ENCODE measurements around the gene LRRC27.

The LRRC27 gene

GRCh38 chr10:132296666-132297443 lies 35.1 kb upstream of the LRRC27 start:
- no peak for TF ChIP-seq CTCF (IDR thresholded peaks at IDR 0.05; ENCODE audit: low read depth, low read length)
- Histone ChIP-seq H3K4me3 (ENCODE audit: low read depth, low read length) (no peak overlapping the region), H3K36me3 (no peaks in the 10 kb centered on the region), H3K4me1 (no peaks in the 10 kb centered on the region), H3K9me3 (no peaks in the 10 kb centered on the region), H3K27me3 (no peaks in the 10 kb centered on the region)
- no peak for DNase-seq

GRCh38 chr10:132297526-132297925 lies 34.5 kb upstream of the LRRC27 start:
- Histone ChIP-seq H3K27me3 (no peaks in the 10 kb centered on the region), H3K4me3 (ENCODE audit: low read depth, low read length) (no peak overlapping the region), H3K36me3 (no peaks in the 10 kb centered on the region), H3K4me1 (no peaks in the 10 kb centered on the region), H3K9me3 (no peaks in the 10 kb centered on the region)
- TF ChIP-seq CTCF (IDR thresholded peaks at IDR 0.05; ENCODE audit: low read depth, low read length) = no peak
- no peak for DNase-seq

DNA sequence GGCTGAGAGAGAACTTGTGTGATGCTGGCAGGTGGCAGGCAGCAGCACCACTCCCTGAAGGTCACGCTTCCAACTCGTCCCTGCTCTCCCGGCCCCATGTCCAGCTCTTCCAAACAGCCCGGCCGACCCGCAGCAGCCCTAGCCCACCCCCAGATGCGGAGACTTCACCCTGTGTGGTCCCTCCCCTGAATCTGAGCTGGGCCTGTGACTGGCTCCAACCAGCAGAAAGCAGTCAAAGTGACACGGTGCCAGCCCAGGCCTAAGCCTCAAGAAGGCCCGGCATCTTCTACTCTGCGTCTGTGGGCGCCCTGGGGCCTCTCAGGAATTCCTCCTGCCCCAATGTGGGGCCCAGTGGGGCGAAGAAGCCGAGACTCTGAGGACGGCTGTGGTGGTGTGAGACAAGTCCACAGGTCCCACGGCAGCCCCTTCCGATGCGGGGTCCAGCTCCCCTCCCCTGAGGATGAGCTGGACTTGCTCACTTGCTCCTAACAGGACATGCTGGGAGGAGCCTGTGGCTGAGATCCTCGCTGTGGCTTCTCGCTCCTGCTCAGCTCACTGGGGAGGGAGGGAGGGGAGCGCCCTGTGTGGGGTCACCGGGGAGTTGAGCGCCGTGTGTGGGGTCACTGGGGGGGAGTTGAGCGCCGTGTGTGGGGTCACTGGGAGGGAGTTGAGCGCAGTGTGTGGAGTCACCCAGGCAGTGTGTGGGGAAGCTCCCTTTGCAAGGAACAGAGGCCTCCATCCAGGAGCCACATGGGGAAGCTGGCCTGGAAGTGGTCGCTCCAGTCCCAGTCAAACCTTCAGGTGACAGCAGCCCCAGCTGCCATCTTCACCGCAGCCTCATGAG lies 33.7 kb upstream of the LRRC27 start:
- Histone ChIP-seq H3K36me3 (no peaks in the 10 kb centered on the region), H3K4me3 (ENCODE audit: low read depth, low read length) (no peak overlapping the region), H3K9me3 (no peaks in the 10 kb centered on the region), H3K27me3 (no peaks in the 10 kb centered on the region), H3K4me1 (no peaks in the 10 kb centered on the region)
- no peak for TF ChIP-seq CTCF (IDR thresholded peaks at IDR 0.05; ENCODE audit: low read depth, low read length)
- no peak for DNase-seq

DNA sequence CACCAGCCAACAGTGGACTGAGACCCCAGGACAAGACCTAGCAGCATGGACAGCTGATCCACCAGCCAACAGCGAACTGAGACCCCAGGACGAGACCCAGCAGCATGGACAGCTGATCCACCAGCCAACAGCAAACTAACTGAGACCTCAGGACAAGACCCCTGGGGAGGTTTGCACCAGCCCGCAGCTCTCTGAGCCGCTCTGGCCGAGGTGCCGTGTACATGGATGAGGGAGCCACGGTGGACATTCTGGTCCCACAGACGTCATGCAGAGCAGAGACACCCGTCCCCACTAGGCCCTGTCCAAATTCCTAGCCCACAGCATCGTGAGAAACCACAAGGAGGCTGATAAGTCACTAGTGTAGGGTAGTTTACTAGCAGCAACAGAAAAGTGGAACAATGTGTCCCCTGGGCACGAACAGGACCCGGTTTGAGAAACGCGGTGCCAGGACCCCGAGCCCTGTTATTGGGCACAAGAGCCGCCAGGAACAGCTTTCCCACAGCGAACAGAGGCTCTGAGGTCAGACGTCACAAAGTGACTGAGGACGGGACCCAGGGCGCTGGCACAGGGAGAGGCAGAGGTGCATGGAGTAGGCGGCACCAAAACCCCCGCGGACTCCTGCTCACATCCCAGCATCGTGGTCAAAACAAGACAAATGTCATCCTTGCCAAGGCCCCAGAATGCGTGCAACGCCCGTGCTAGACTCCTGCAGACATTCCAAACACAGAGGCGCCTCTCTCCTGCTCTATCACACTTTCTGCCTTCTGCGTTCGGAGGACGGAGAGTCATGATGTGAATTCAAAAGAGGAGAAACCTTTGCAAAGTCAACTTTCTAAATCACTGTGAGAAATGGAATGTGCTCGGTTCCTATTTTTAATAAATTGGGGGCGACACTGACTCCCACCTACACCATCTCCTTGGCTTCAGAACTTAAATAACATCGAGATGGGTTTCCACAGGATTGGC lies 32.3 kb upstream of the LRRC27 start:
- TF ChIP-seq CTCF (IDR thresholded peaks at IDR 0.05; ENCODE audit: low read depth, low read length) = no peak
- Histone ChIP-seq H3K4me3 (ENCODE audit: low read depth, low read length) (no peak overlapping the region), H3K9me3 (no peaks in the 10 kb centered on the region), H3K27me3 (no peaks in the 10 kb centered on the region), H3K4me1 (no peaks in the 10 kb centered on the region), H3K36me3 (no peaks in the 10 kb centered on the region)
- no peak for DNase-seq

- Histone ChIP-seq H3K27me3 (no peaks in the 10 kb centered on the region), H3K9me3 (no peaks in the 10 kb centered on the region), H3K4me1 (no peaks in the 10 kb centered on the region), H3K4me3 (ENCODE audit: low read depth, low read length) (no peak overlapping the region), H3K36me3 (no peaks in the 10 kb centered on the region)
- no peak for DNase-seq
- TF ChIP-seq CTCF (IDR thresholded peaks at IDR 0.05; ENCODE audit: low read depth, low read length) = no peak
Observed at GRCh38 chr10:132300582-132300981, 31.4 kb upstream of the LRRC27 start.

Measured in BE2C (cell line).